ENCODE measurements around the gene MAP2K6.
A peak's percentile ranks its signal among the peaks of the same experiment; 100 is the strongest.

Gene MAP2K6

DNA sequence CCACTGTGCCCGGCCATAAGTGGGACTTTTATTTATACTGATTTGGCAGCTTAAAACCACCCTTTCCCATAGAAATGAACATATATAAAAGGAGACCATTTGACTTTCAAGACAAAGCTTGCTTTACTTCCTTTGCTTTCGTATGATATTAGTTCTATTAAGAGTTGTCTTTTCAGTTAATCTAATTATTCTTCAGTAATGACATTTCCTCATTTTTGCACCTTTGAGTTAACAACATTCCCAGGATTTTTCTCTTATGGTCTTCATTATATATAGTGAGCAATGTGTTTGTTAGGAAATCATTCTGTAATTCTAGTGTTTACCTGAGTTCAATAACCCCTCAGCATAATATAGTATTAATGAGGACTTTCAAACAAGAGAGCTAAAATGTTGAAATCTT is 173.8 kb downstream of the MAP2K6 start:
- DNase-seq: no peak
- no peak overlapping the region for H3K4me3 ChIP-seq (ENCODE audit: low read length)
- H3K23ac ChIP-seq (ENCODE audit: low read length): no peak overlapping the region
- no peaks in the 10 kb centered on the region for H3K36me3 ChIP-seq (ENCODE audit: control insufficient read depth, insufficient read depth, low read length)
- H2BK5ac ChIP-seq (ENCODE audit: low read length): no peak overlapping the region
- H2AK5ac ChIP-seq (ENCODE audit: low read length): no peak overlapping the region
- H3K4me2 ChIP-seq (ENCODE audit: low read length): no peak overlapping the region
- H4K8ac ChIP-seq (ENCODE audit: low read depth, low read length): no peak overlapping the region
- H4K5ac ChIP-seq (ENCODE audit: low read length): no peak overlapping the region
- H3K79me2 ChIP-seq (ENCODE audit: control insufficient read depth, insufficient read depth, low read length): no peaks in the 10 kb centered on the region
- no peak overlapping the region for H2BK120ac ChIP-seq (ENCODE audit: low read depth, low read length)
- H3K18ac ChIP-seq (ENCODE audit: low read length): no peak overlapping the region
- WGBS (ENCODE audit: extremely low coverage, insufficient coverage, low lambda C conversion rate): no CpG with 5 or more reads among the region's 2 CpGs
- no peaks in the 10 kb centered on the region for H3K79me1 ChIP-seq (ENCODE audit: low read length)
- no peaks in the 10 kb centered on the region for H3K27me3 ChIP-seq (ENCODE audit: insufficient read depth, low read length, poor library complexity)
- H3K4ac ChIP-seq (ENCODE audit: low read depth, low read length): no peak overlapping the region
- H3K4me1 ChIP-seq (ENCODE audit: control insufficient read depth, low read depth, low read length): no peaks in the 10 kb centered on the region
- no peak overlapping the region for H3K27ac ChIP-seq (ENCODE audit: low read depth, low read length)
- H3K56ac ChIP-seq (ENCODE audit: low read length): no peak overlapping the region
- no peak overlapping the region for H3K9ac ChIP-seq (ENCODE audit: low read length)
- H2BK15ac ChIP-seq (replicated peaks; ENCODE audit: low read depth): no peak overlapping the region

DNA sequence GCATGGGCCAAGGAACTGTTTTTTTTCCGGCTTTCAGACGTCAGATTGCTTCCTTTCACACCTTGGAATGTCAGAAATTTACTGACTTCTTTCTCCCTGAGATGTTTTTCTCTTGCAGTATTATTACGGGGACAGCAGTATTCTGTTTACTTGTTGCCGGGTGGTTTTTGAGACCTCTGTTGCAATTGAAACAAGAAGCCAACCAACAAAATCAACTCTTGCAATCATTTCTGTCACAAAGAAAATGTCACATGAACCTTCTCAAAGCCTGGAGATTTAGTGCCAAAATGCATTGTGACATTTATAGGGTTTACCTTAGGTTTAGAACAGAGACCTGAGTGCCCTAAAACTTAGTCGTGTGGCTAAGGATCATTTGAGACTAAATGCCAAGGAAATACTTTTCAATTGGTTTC is 174.3 kb downstream of the MAP2K6 start:
- no peak overlapping the region for H2BK15ac ChIP-seq (replicated peaks; ENCODE audit: low read depth)
- no peak overlapping the region for H4K8ac ChIP-seq (ENCODE audit: low read depth, low read length)
- H3K4me1 ChIP-seq (ENCODE audit: control insufficient read depth, low read depth, low read length): no peaks in the 10 kb centered on the region
- H3K9ac ChIP-seq (ENCODE audit: low read length): no peak overlapping the region
- no peaks in the 10 kb centered on the region for H3K79me2 ChIP-seq (ENCODE audit: control insufficient read depth, insufficient read depth, low read length)
- WGBS (ENCODE audit: extremely low coverage, insufficient coverage, low lambda C conversion rate): no CpG with 5 or more reads among the region's 5 CpGs
- no peak overlapping the region for H2BK120ac ChIP-seq (ENCODE audit: low read depth, low read length)
- H2AK5ac ChIP-seq (ENCODE audit: low read length): no peak overlapping the region
- no peak overlapping the region for H3K18ac ChIP-seq (ENCODE audit: low read length)
- no peak overlapping the region for H3K4me2 ChIP-seq (ENCODE audit: low read length)
- H3K79me1 ChIP-seq (ENCODE audit: low read length): no peaks in the 10 kb centered on the region
- H3K27ac ChIP-seq (ENCODE audit: low read depth, low read length): no peak overlapping the region
- H2BK5ac ChIP-seq (ENCODE audit: low read length): no peak overlapping the region
- no peak overlapping the region for H3K4me3 ChIP-seq (ENCODE audit: low read length)
- H4K5ac ChIP-seq (ENCODE audit: low read length): no peak overlapping the region
- H3K4ac ChIP-seq (ENCODE audit: low read depth, low read length): no peak overlapping the region
- H3K56ac ChIP-seq (ENCODE audit: low read length): no peak overlapping the region
- no peaks in the 10 kb centered on the region for H3K36me3 ChIP-seq (ENCODE audit: control insufficient read depth, insufficient read depth, low read length)
- peak; percentile 14 for DNase-seq
- H3K23ac ChIP-seq (ENCODE audit: low read length): no peak overlapping the region
- H3K27me3 ChIP-seq (ENCODE audit: insufficient read depth, low read length, poor library complexity): no peaks in the 10 kb centered on the region

DNA sequence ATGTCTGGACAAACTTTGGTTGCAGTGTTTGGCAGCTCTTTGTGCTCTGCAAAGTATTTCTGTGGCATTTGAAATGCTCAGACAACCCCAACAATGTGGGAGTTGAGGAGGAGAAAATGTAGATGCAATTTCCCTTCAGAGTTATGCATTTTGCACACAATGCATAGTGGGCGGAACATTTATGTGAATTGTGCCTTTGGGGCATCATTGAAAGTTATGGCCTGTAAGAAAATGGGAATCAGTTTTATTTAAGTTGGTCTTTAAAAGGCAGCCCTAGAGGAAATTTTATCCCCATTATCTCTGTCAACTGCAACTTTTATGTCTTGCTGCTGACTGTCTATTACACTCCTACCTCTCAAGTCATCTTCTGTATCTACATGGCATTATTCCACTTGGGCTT is 176.2 kb downstream of the MAP2K6 start:
- H3K23ac ChIP-seq (ENCODE audit: low read length): no peak overlapping the region
- H2BK15ac ChIP-seq (replicated peaks; ENCODE audit: low read depth): no peak overlapping the region

DNA sequence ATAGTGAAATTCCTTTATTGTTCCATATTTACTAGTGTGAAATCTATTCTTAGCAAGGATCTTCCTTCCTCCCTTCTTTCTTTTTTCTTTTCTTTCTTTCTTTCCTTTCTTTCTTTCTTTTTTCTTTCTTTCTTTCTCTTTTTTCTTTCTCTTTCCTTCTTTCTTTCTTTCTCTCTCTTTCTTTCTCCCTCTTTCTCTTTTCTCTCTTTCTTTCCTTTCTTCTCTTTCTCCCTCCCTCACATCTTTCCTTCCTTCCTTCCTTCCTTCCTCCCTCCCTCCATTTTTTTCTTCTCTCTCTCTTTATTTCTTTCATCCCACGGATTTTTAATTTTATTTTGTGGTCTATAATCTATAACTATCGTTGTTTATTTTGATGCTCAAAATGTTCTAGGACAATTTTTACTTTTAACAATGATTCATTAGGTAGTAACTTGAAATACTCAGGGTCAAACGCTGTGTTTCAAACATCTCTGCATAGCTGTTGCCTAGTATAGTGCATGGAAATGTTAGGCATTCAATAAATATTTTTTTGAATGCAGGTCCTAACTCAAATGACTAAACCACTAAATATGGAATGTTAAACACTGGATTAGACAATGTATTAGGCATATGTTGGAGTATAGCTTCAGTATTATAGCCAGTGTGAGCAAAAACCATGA is 178.3 kb downstream of the MAP2K6 start:
- no peak overlapping the region for H2BK120ac ChIP-seq (ENCODE audit: low read depth, low read length)
- no peak for DNase-seq
- H2BK5ac ChIP-seq (ENCODE audit: low read length): no peak overlapping the region
- no peak overlapping the region for H3K27ac ChIP-seq (ENCODE audit: low read depth, low read length)
- H2AK5ac ChIP-seq (ENCODE audit: low read length): no peak overlapping the region
- H3K36me3 ChIP-seq (ENCODE audit: control insufficient read depth, insufficient read depth, low read length): no peaks in the 10 kb centered on the region
- no peak overlapping the region for H3K4me2 ChIP-seq (ENCODE audit: low read length)
- no peak overlapping the region for H4K8ac ChIP-seq (ENCODE audit: low read depth, low read length)
- H3K79me2 ChIP-seq (ENCODE audit: control insufficient read depth, insufficient read depth, low read length): no peaks in the 10 kb centered on the region
- 50% methylated on average over 2 of the region's 3 CpGs for WGBS (ENCODE audit: extremely low coverage, insufficient coverage, low lambda C conversion rate)
- H2BK15ac ChIP-seq (replicated peaks; ENCODE audit: low read depth): no peak overlapping the region
- H3K4me3 ChIP-seq (ENCODE audit: low read length): no peak overlapping the region
- H3K56ac ChIP-seq (ENCODE audit: low read length): no peak overlapping the region
- H3K79me1 ChIP-seq (ENCODE audit: low read length): no peaks in the 10 kb centered on the region
- no peak overlapping the region for H3K9ac ChIP-seq (ENCODE audit: low read length)
- H3K18ac ChIP-seq (ENCODE audit: low read length): no peak overlapping the region
- no peak overlapping the region for H3K4ac ChIP-seq (ENCODE audit: low read depth, low read length)
- H3K23ac ChIP-seq (ENCODE audit: low read length): no peak overlapping the region
- H3K4me1 ChIP-seq (ENCODE audit: control insufficient read depth, low read depth, low read length): no peaks in the 10 kb centered on the region
- no peak overlapping the region for H4K5ac ChIP-seq (ENCODE audit: low read length)
- no peaks in the 10 kb centered on the region for H3K27me3 ChIP-seq (ENCODE audit: insufficient read depth, low read length, poor library complexity)

More for the DNA sequence above, 176.2 kb downstream of the MAP2K6 start:
- Histone ChIP-seq H3K4me3 (ENCODE audit: low read length) (no peak overlapping the region), H3K4me1 (ENCODE audit: control insufficient read depth, low read depth, low read length) (no peaks in the 10 kb centered on the region), H3K4me2 (ENCODE audit: low read length) (no peak overlapping the region), H4K8ac (ENCODE audit: low read depth, low read length) (no peak overlapping the region), H3K79me1 (ENCODE audit: low read length) (no peaks in the 10 kb centered on the region), H2BK120ac (ENCODE audit: low read depth, low read length) (no peak overlapping the region), H3K18ac (ENCODE audit: low read length) (no peak overlapping the region), H4K5ac (ENCODE audit: low read length) (no peak overlapping the region), H3K4ac (ENCODE audit: low read depth, low read length) (no peak overlapping the region), H2AK5ac (ENCODE audit: low read length) (no peak overlapping the region), H3K27me3 (ENCODE audit: insufficient read depth, low read length, poor library complexity) (no peaks in the 10 kb centered on the region), H2BK5ac (ENCODE audit: low read length) (no peak overlapping the region), H3K79me2 (ENCODE audit: control insufficient read depth, insufficient read depth, low read length) (no peaks in the 10 kb centered on the region), H3K36me3 (ENCODE audit: control insufficient read depth, insufficient read depth, low read length) (no peaks in the 10 kb centered on the region), H3K9ac (ENCODE audit: low read length) (no peak overlapping the region), H3K56ac (ENCODE audit: low read length) (no peak overlapping the region), H3K27ac (ENCODE audit: low read depth, low read length) (no peak overlapping the region)
- WGBS (ENCODE audit: extremely low coverage, insufficient coverage, low lambda C conversion rate): no CpG with 5 or more reads among the region's 1 CpG
- no peak for DNase-seq

DNA sequence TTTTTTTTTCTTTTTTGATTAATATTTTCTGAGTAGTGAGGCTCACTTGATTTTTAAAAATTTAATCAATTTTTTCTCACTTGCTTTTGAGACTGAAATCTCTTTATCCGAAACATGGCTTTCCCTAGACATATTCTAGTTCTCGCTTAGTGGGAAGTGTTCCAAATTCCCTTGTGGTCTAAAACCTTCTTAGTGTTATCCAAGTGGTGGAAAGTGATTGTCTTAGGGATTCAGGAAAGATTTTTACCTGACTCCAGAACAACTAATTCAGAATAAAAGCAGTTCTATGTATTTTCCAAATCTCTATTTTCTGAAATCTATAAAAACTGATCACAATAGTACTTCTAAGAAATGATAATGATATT is 178.8 kb downstream of the MAP2K6 start:
- Histone ChIP-seq H4K5ac (ENCODE audit: low read length) (no peak overlapping the region), H2BK5ac (ENCODE audit: low read length) (no peak overlapping the region), H2BK15ac (replicated peaks; ENCODE audit: low read depth) (no peak overlapping the region), H3K79me1 (ENCODE audit: low read length) (no peaks in the 10 kb centered on the region), H2BK120ac (ENCODE audit: low read depth, low read length) (no peak overlapping the region), H3K4me3 (ENCODE audit: low read length) (no peak overlapping the region), H3K4me1 (ENCODE audit: control insufficient read depth, low read depth, low read length) (no peaks in the 10 kb centered on the region), H3K79me2 (ENCODE audit: control insufficient read depth, insufficient read depth, low read length) (no peaks in the 10 kb centered on the region), H3K4ac (ENCODE audit: low read depth, low read length) (no peak overlapping the region), H3K18ac (ENCODE audit: low read length) (no peak overlapping the region), H2AK5ac (ENCODE audit: low read length) (no peak overlapping the region), H3K27ac (ENCODE audit: low read depth, low read length) (no peak overlapping the region), H3K56ac (ENCODE audit: low read length) (no peak overlapping the region), H3K4me2 (ENCODE audit: low read length) (no peak overlapping the region), H3K9ac (ENCODE audit: low read length) (no peak overlapping the region), H4K8ac (ENCODE audit: low read depth, low read length) (no peak overlapping the region), H3K36me3 (ENCODE audit: control insufficient read depth, insufficient read depth, low read length) (no peaks in the 10 kb centered on the region), H3K27me3 (ENCODE audit: insufficient read depth, low read length, poor library complexity) (no peaks in the 10 kb centered on the region), H3K23ac (ENCODE audit: low read length) (no peak overlapping the region)
- WGBS (ENCODE audit: extremely low coverage, insufficient coverage, low lambda C conversion rate): no CpG with 5 or more reads among the region's 2 CpGs
- no peak for DNase-seq

DNA sequence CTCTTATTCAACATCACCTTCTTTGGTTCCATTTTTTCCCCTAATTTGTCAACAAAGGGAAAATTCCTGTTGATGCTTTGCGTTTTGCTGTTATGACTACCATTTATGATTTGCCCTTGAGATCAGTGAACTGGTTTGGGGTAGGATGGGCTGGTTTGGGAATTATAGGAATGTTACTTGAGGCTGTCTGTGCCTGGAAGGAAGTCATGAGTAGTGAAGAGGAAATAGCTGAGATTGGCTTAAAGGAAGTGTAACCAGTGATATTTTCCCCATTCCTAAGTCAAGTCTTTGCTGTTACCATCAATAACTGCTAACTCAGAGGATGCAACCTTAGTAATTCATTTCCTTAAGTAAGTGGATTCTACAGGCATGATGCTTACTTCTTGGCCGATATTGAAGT is 179.2 kb downstream of the MAP2K6 start:
- H3K36me3 ChIP-seq (ENCODE audit: control insufficient read depth, insufficient read depth, low read length): no peaks in the 10 kb centered on the region
- no peak overlapping the region for H3K4me3 ChIP-seq (ENCODE audit: low read length)
- no peak overlapping the region for H3K56ac ChIP-seq (ENCODE audit: low read length)
- no peak overlapping the region for H3K27ac ChIP-seq (ENCODE audit: low read depth, low read length)
- no peaks in the 10 kb centered on the region for H3K79me1 ChIP-seq (ENCODE audit: low read length)
- no peak overlapping the region for H3K9ac ChIP-seq (ENCODE audit: low read length)
- no peak overlapping the region for H3K4ac ChIP-seq (ENCODE audit: low read depth, low read length)
- H4K5ac ChIP-seq (ENCODE audit: low read length): no peak overlapping the region
- H2BK5ac ChIP-seq (ENCODE audit: low read length): no peak overlapping the region
- H3K79me2 ChIP-seq (ENCODE audit: control insufficient read depth, insufficient read depth, low read length): no peaks in the 10 kb centered on the region
- no peaks in the 10 kb centered on the region for H3K4me1 ChIP-seq (ENCODE audit: control insufficient read depth, low read depth, low read length)
- no peak for DNase-seq
- no peak overlapping the region for H3K4me2 ChIP-seq (ENCODE audit: low read length)
- no CpG with 5 or more reads among the region's 2 CpGs for WGBS (ENCODE audit: extremely low coverage, insufficient coverage, low lambda C conversion rate)
- H2AK5ac ChIP-seq (ENCODE audit: low read length): no peak overlapping the region
- H2BK15ac ChIP-seq (replicated peaks; ENCODE audit: low read depth): no peak overlapping the region
- no peak overlapping the region for H3K18ac ChIP-seq (ENCODE audit: low read length)
- no peak overlapping the region for H2BK120ac ChIP-seq (ENCODE audit: low read depth, low read length)
- H4K8ac ChIP-seq (ENCODE audit: low read depth, low read length): no peak overlapping the region
- no peaks in the 10 kb centered on the region for H3K27me3 ChIP-seq (ENCODE audit: insufficient read depth, low read length, poor library complexity)
- no peak overlapping the region for H3K23ac ChIP-seq (ENCODE audit: low read length)
